HG02678 (cell line): ENCODE measurements around the gene PFKM.
A peak's percentile ranks its signal among the peaks of the same experiment; 100 is the strongest.

Experiments used
- ATAC-seq: cut with Tn5 transposase; IDR thresholded peaks from one replicate; pipeline ENCODE4 v1.9.1; 2021; ENCODE audit warnings: mild to moderate bottlenecking, moderate library complexity; ENCODE audit not compliant: unreplicated experiment

Gene PFKM

DNA sequence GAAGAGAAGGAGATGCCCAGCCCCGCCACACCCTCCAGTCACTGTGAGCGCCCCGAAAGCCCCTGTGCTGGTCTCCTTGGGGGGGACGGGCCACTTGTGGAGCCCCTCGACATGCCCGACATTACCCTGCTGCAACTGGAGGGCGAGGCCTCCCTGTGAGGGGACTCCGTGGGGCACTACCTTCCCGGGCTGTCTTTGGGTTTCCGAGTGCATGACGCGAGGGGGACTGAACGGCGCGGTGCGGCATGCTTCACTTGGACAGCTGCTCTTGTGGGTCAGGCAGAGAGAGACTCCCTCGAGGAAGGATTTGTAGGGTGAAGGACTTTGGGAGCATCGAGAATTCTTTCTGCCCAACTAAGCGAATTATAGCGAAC lies 65.4 kb downstream of the PFKM start:
- no peak for ATAC-seq

DNA sequence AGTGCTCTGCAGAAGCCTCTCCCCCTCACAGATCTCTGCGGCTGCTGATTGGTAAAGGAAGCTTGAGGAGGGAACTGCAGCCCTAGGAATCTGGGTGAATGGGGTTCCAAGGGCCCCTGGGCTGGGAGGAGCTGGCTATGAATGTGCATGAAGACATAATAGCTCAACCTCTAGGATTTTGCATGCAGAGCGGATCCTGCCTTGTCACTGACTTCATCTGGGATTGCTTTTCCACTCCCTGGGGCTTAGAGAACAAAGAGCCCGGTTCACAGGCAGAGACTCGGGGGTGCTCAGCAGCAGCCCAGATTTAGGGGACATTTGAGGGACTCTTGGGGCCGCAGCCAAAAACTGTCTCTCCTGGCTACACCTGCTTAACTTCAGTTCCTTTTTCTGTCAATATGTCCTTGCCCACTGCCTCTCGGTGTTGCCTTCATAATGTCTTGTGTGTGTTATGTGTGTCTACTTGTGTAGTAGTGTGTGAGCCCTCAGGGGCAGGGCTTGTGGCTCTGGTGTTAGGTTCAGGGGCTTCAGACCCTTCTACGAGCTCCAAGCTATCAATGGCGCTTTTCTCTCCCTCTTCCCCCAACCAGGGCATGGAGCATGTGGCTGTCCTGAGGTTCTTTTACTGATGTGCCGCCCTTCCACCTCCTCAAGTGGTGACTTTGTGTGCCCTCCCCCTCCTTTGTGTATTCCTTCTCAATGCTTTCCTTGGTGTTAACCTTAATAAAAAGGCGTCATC lies 66.2 kb downstream of the PFKM start:
- no peak for ATAC-seq

DNA sequence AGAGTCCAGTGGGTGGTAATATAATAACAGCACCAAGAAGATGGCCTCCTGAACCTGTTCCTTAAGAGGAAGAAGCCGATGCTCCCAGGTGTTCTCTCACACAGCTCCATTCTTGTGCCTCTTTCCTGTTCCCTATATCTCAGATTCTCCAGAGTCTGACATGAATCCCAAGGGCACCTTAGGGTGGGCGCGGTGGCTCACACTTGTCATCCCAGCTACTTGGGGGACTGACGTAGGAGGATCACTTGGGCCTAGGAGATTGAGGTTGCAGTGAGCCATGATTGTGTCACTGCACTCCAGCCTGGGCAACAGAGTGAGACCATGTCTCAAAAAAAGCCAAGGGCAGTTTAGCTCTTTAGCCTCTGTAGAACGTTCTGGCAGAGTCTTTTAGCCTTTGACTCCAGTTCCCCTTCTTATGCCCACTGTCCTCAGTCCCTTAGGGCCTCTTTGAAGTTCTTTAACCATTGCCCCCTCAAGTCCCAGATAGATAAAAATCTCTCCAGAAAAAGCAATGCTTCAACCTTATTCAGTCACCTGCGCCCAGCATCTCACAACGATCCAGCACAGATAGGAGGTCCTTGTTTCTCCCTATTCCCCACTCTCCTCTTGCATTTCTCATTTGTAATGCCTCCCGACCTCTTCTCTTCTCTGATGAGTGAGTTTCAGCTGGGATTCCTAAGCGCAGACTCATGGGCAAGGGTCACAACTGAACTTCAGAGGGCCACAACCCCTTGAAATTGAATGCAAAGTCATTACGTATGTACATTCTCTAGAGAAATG lies 68.9 kb downstream of the PFKM start:
- no peak for ATAC-seq

DNA sequence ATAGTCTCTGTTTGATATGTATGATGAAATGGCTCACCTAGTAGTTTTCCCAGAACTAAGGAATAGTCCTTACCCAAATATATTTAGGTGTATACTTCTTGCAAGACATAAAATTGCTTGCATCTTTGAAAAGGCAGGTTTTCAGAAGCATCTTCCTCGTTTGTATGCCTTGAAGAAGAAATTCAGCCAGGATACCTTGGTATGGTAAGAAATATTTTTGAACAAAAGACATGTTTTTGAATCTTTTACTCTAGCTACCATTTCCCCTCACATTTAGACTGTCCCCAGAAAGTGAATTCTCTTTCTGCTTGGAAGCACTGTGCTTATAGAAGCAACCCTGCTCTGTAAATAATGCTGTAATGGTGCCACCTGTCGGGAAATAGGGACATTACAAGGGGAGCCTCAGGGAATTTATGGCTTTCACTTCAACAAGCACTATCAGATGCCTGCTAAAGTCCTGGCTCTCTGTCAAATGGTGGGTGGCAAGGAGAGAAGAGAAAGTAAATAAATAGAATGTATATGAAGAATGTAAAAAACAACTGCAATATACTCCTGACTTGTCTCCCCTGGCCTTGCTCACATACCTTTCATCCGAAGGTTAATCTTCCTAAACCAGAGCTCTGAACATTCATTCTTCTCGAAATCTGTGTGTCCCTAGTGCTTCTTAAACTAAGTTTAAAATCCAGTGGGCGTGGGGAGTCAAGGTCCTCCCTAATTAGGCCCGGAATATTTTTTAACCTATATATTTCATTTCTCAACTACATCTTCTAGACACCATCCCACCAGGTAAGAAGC lies 70.4 kb downstream of the PFKM start:
- ATAC-seq = peak; percentile 58

DNA sequence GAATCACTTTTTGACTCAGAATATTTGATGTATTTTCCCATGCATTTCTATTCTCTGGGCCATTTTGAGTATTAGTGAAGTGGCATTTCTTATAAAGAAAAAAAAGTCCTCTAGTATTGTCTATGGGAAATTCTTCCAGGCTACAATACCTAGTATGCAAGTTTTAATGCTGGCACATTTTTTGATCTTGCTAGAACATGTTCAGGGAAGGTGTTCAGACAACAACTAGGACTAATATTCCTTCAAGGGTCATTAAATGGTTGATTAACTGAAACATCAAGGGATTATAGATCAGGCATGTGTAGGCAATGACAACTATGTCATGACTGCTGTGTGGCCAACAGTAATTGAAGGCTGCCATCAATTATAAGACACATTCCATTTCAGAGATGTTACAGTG lies 71.9 kb downstream of the PFKM start:
- no peak for ATAC-seq

DNA sequence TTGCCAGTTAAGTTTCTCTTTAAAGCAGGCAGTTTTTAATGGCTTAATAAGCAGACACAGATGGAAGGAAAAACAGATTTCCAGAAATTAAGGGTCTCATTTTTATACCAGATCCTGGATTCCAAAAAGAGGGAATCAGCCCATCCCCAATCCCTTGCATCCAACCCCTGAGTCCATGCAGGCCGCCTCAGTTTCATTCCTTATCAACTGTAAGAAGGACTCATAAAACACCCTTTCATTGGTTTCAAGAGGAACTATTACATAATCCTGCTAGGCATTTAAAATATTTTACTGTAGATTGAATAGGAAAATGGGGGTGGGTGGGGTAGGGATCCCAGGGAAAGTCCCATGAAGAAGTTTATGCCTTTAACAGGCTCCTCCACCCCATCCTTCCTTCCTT lies 73.7 kb downstream of the PFKM start:
- ATAC-seq = no peak

DNA sequence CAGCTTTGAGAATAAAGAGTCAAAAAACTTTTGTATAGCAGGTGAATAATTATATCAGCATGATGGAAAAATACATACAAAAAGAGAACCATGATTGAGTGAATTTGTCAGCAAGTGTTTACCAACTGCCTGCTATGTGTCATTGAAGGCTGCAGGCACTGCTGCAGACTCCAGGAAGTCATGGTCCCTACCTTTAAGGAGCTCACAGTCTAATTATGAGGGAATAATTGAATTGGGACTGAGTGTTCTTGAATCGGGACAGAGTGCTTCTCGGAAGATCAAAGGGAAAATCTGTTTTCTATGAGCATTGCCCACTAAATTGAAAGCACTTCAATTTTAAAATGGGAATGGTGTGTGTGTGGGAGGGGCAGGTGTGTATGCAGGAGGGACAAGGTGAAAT lies 74.5 kb downstream of the PFKM start:
- no peak for ATAC-seq

DNA sequence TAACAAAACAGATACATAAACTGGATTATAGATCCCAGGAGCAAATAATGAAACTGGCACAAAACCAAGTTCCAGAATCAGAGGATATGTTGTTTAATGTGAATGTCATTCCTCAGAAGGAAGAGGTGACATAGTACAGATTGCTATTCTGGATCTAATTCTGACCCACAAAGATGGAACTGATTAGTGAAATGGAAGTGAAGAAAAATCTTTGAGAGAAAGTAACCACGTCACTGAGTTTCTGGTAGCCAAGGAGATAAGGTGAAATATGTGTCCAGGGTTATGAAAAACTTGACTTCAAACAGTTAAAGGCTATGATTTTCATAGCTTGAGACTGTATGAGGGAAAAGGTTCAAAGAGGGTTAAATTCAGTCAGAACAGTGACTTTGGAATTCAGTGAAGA lies 75.6 kb downstream of the PFKM start:
- no peak for ATAC-seq
